HG03064 (cell line): ENCODE measurements around the gene IL1RAPL2.
"Not testable (repeated sequence)": the region's sequence is repeated elsewhere in the genome, so short reads cannot be mapped to it uniquely, and the experiment has no call there.

Source experiments
- ATAC-seq: cut with Tn5 transposase; IDR thresholded peaks from one replicate; pipeline ENCODE4 v1.9.1; 2021; ENCODE audit warnings: low read depth; ENCODE audit not compliant: unreplicated experiment

The IL1RAPL2 gene

GRCh38 chrX:105745863-105746262 is 1179.9 kb downstream of the IL1RAPL2 start:
- ATAC-seq: no peak

DNA sequence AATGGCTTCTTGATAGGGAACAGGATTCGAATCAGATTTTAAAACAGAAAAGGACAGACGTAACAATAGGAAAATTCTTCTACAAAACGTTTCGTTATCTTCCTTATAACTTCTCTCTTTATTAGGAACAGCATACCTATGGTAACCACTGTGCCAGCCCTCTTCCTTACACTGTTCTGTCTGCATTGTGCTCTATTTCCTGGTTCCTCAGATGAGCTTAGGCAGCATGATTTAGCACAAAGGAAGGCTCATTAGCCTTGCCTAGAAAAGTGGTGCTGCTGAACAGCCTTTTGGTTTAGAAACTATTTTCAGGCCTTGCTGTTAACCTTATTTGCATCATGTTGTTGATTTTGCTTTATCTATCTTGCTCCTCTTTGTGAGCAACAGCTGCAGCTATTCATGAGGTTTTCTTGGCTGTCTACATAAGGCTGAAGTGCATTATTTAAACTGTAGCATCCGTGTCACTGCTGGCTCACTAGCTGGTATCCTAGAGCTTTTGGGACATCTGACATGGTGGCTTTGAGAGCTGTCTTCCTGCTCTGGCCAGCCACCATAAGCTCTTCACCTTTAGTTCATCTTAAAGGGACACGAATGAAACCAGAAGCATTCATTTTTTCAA is 1186.4 kb downstream of the IL1RAPL2 start:
- no peak for ATAC-seq

- ATAC-seq: no peak
These were observed 1187.4 kb downstream of the IL1RAPL2 start for GRCh38 chrX:105753411-105753810.

GRCh38 chrX:105754286-105754964 is 1188.4 kb downstream of the IL1RAPL2 start:
- ATAC-seq: no peak

GRCh38 chrX:105755109-105755508 is 1189.1 kb downstream of the IL1RAPL2 start:
- ATAC-seq: no peak

DNA sequence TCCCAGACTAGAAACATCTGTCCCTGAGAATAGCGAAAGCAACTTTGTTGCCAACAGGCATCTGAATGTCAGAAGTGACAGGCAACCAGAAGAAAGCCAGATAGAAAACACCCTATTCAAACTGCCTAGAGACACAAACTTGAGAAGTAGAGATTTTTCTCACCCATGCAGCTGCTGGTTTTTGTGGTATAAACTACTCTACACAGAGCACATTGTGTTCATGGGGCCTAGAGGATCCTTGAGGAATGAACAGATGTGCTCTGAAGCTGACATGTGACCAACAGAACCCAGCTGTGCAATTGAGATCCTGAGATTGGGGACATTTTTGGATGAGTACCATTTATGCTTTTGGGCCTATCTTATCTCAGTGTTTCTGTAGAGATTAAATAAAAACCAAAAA is 1192.8 kb downstream of the IL1RAPL2 start:
- ATAC-seq: no peak

DNA sequence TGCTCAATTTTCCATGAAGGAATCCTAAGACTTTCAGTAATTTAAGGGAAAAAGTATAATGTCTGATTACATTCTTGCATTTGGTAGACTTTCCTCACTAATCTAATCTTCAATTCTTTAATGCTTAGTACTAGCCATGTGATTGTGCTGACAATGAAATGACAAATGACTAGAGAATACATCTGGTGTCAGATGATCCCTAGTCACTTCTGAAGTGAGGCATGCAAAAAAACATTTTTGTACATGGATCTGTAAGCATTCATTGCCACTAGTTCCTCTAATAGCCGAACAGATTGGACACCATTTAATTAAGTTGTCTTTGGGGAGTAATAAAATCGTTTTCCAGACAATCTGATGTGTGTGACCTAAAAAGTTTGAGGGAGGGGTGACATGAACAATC is 1193.6 kb downstream of the IL1RAPL2 start:
- ATAC-seq: no peak

- no peak for ATAC-seq
These were observed 1199.7 kb downstream of the IL1RAPL2 start for GRCh38 chrX:105765691-105766090.

- no peak for ATAC-seq
These were observed 1207.8 kb downstream of the IL1RAPL2 start for GRCh38 chrX:105773801-105774200.

GRCh38 chrX:105775679-105776078 is 1209.7 kb downstream of the IL1RAPL2 start:
- no peak for ATAC-seq

GRCh38 chrX:105781804-105782203 is 1215.8 kb downstream of the IL1RAPL2 start:
- no peak for ATAC-seq

- ATAC-seq: not testable (repeated sequence)
These were observed 1230.9 kb downstream of the IL1RAPL2 start for GRCh38 chrX:105796877-105797276.

DNA sequence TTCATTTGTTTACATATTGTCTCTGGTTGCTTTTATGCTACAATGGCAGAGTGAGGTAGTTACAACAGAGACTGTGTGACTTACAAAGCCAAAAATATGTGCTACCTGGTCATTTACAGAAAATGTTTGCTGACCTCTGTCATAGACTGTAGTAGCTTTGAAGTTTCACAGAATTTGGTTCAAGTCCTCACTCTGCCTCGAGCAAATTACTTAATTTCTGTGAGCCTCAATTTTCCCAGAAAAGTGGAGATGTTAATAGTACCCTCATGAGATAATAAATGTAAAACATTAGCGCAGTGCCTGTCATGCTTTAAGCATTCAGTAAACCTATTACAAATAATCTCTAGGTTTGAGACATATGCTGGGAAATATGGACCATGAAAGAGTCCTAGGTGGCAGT is 1237.9 kb downstream of the IL1RAPL2 start:
- no peak for ATAC-seq

DNA sequence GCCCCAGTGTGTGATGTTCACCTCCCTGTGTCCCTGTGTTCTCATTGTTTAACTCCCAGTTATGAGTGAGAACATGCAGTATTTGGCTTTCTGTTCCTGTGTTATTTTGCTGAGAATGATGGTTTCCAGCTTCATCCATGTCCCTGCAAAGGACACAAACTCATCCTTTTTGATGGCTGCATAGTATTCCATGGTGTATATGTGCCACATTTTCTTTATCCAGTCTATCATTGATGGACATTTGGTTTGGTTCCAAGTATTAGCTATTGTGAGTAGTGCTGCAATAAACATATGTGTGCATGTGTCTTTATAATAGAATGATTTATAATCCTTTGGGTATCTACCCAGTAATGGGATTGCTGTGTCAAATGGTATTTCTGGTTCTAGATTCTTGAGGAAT is 1239.7 kb downstream of the IL1RAPL2 start:
- ATAC-seq: not testable (repeated sequence)

- ATAC-seq: no peak
These were observed 1250.5 kb downstream of the IL1RAPL2 start for GRCh38 chrX:105816517-105816916.
